Small intestine (tissue), 7 donors: ENCODE data around the gene NDUFAF2. TPM values are rescaled to one million over a fixed set of nuclear protein-coding genes. Genes with fewer than 3 reads are reported as not detected.

Experiments used
- DNase-seq, 2 donors: peaks; one replicate each; pipeline versions ENCODE4 v3.0.0 to v3.0.0-alpha.2; 2013
- FAIRE-seq: peaks from 2 replicates; lab custom pipeline; 2012; peaks lifted over from hg19 to GRCh38; lab: Jason Lieb, UNC
- H3K27ac ChIP-seq, 3 donors: one replicate each; pipeline ENCODE4 v1.5.1; 2013; ENCODE audit warnings: low read length in 2 of 3, mild to moderate bottlenecking in 2 of 3, control low read depth in 1 of 3, inconsistent platforms in 1 of 3, low read depth in 1 of 3, moderate library complexity in 1 of 3
- H3K27me3 ChIP-seq, 3 donors: one replicate each; pipeline ENCODE4 v1.6.1; 2013; ENCODE audit warnings: low read length in 3 of 3, inconsistent platforms in 1 of 3; ENCODE audit not compliant: control insufficient read depth in 3 of 3, insufficient read depth in 3 of 3
- H3K36me3 ChIP-seq, 3 donors: one replicate each; pipeline ENCODE4 v1.6.1; 2013; ENCODE audit warnings: low read length in 3 of 3, inconsistent platforms in 1 of 3, low read depth in 1 of 3, mild to moderate bottlenecking in 1 of 3, moderate library complexity in 1 of 3; ENCODE audit not compliant: control insufficient read depth in 3 of 3, insufficient read depth in 2 of 3
- H3K4me1 ChIP-seq, 3 donors: one replicate each; pipeline ENCODE4 v1.6.1; 2013; ENCODE audit warnings: low read length in 2 of 3, inconsistent platforms in 1 of 3, low read depth in 1 of 3, mild to moderate bottlenecking in 1 of 3, moderate library complexity in 1 of 3; ENCODE audit not compliant: control insufficient read depth in 3 of 3, insufficient read depth in 2 of 3
- H3K4me3 ChIP-seq, 3 donors: one replicate each; pipeline ENCODE4 v1.5.1; 2013; ENCODE audit warnings: low read length in 3 of 3, control low read depth in 1 of 3, inconsistent platforms in 1 of 3, low read depth in 1 of 3, mild to moderate bottlenecking in 1 of 3, moderate library complexity in 1 of 3
- H3K9me3 ChIP-seq, 2 donors: one replicate each; pipeline ENCODE4 v1.6.1; 2013; ENCODE audit warnings: low read depth in 1 of 2, low read length in 1 of 2; ENCODE audit not compliant: control insufficient read depth in 2 of 2, insufficient read depth in 1 of 2
- WGBS, 3 donors: extraction: QIAGEN DNeasy Blood & Tissue Kit; methylation state at CpG; one replicate each; pipeline ENCODE4 v1.1.7; 2013; 5-methylcytosine and 5-hydroxymethylcytosine counted together
- polyA plus RNA-seq, 4 donors: library from polyadenylated mRNA; stranded (reverse) in 3 of 4; unstranded in 1 of 4; fragments of 200-250 nt in 3 of 4; fragments of 120-200 nt in 1 of 4; gene quantifications; one replicate each; pipeline versions ENCODE4 v1.2.1 to v1.2.3, GENCODE V29; 2013
- donor health status: healthy with polysubstance abuse.
- donor health status: control.
- donor health status: control.
- donor health status: Bipolar disorder and iron deficiency.
- donor health status: healthy.

The NDUFAF2 gene
- polyA plus RNA-seq, 4 donors: 27.6 to 60.3 (median 38.3) TPM

GRCh38 chr5:61198606-61199005, 253.6 kb downstream of the NDUFAF2 start:
- Histone ChIP-seq H3K9me3 (peaks cover 0 to 5% of the 10 kb centered on the region in 2 donors), H3K4me1 (no peaks in the 10 kb centered on the region), H3K4me3 (no peak overlapping the region), H3K36me3 (no peaks in the 10 kb centered on the region), H3K27ac (no peak overlapping the region), H3K27me3 (peaks cover 0 to 3% (median 0%) of the 10 kb centered on the region in 3 donors)
- FAIRE-seq (no peak), DNase-seq (no peak)
- WGBS, 3 donors: 90 to 97% (median 91%) methylated on average over 2 of the region's 2 CpGs

- Histone ChIP-seq H3K4me1 (no peaks in the 10 kb centered on the region), H3K27ac (no peak overlapping the region), H3K4me3 (no peak overlapping the region), H3K36me3 (no peaks in the 10 kb centered on the region), H3K27me3 (peaks cover 0 to 3% (median 0%) of the 10 kb centered on the region in 3 donors), H3K9me3 (peaks cover 0 to 10% of the 10 kb centered on the region in 2 donors)
- no peak for FAIRE-seq
- DNase-seq: no peak
- 86 to 96% (median 87%) methylated on average over 8 of the region's 8 CpGs for WGBS, 3 donors
These were observed 255.7 kb downstream of the NDUFAF2 start for GRCh38 chr5:61200582-61201155.

- 57 to 73% (median 70%) methylated on average over 2 of the region's 2 CpGs for WGBS, 3 donors
- DNase-seq (no peak), FAIRE-seq (no peak)
- Histone ChIP-seq H3K36me3 (no peaks in the 10 kb centered on the region), H3K4me3 (no peak overlapping the region), H3K9me3 (peaks cover 0 to 13% of the 10 kb centered on the region in 2 donors), H3K27ac (no peak overlapping the region), H3K4me1 (no peaks in the 10 kb centered on the region), H3K27me3 (peaks cover 0 to 3% (median 0%) of the 10 kb centered on the region in 3 donors)
These were observed 257.2 kb downstream of the NDUFAF2 start for GRCh38 chr5:61202213-61202612.

Other genes with a start within 250 kb of the NDUFAF2 start
- gene DEPDC1B, start 245.0 kb upstream of the NDUFAF2 start, polyA plus RNA-seq: 10 to 100 TPM in 2 of 4 donors, 1 to 10 TPM in 2; 2.4 to 25.4 (median 14.3) TPM
- 100 to 1,000 TPM in 1 of 4 donors, 10 to 100 TPM in 2, 1 to 10 TPM in 1; 9.2 to 100 (median 20.2) TPM for gene ELOVL7, start 100.9 kb upstream of the NDUFAF2 start, polyA plus RNA-seq
- gene ERCC8, start 135 bp upstream of the NDUFAF2 start, polyA plus RNA-seq: 1 to 10 TPM; 2.9 to 9.5 (median 5.9) TPM
- 10 to 100 TPM; 43.2 to 89.3 (median 56.2) TPM for gene SMIM15, start 217.3 kb downstream of the NDUFAF2 start, polyA plus RNA-seq